Upper lobe of left lung (tissue), 6 donors: ENCODE data around the gene CACNA1S. TPM values are rescaled to one million over a fixed set of nuclear protein-coding genes. Genes with fewer than 3 reads are reported as not detected.

ENCODE experiments used
- ATAC-seq, 2 donors: fragments of 200-7000 bp; cut with Tn5 transposase; one replicate each; pipeline ENCODE4 v1.9.1; 2022; ENCODE audit warnings: mild to moderate bottlenecking in 2 of 2, moderate library complexity in 2 of 2; ENCODE audit not compliant: low FRiP score in 2 of 2
- DNase-seq, 2 donors: peaks; one replicate each; pipeline ENCODE4 v3.0.0-alpha.2; 2019 to 2020
- H3K27ac ChIP-seq, 4 donors: fragments of 200-600 bp; sonication (generic); one replicate each; pipeline ENCODE4 v1.5.1; 2016 to 2019
- H3K27me3 ChIP-seq, 4 donors: fragments of 200-600 bp; sonication (generic); one replicate each; pipeline ENCODE4 v1.5.1; 2017 to 2019
- H3K36me3 ChIP-seq, 4 donors: fragments of 200-600 bp; sonication (generic); one replicate each; pipeline ENCODE4 v1.5.1; 2016 to 2019
- H3K4me1 ChIP-seq, 4 donors: fragments of 200-600 bp; sonication (generic); one replicate each; pipeline ENCODE4 v1.5.1; 2018 to 2019
- H3K4me3 ChIP-seq, 4 donors: fragments of 200-600 bp; sonication (generic); one replicate each; pipeline ENCODE4 v1.5.1; 2017 to 2019; ENCODE audit warnings: mild to moderate bottlenecking in 2 of 4, moderate library complexity in 1 of 4
- H3K9me3 ChIP-seq, 4 donors: fragments of 200-600 bp; sonication (generic); one replicate each; pipeline ENCODE4 v1.5.1; 2018 to 2019
- EP300 ChIP-seq, 4 donors: sonication (generic); formaldehyde crosslinking; IDR thresholded peaks; one replicate each; pipeline ENCODE4 v1.5.1; 2017; ENCODE audit warnings: antibody characterized with exemption in 4 of 4, control low read depth in 2 of 4
- POLR2A ChIP-seq, 4 donors: fragments of 450-650 bp; IDR thresholded peaks; one replicate each; pipeline ENCODE4 v1.5.1; 2016 to 2017; ENCODE audit warnings: antibody characterized with exemption in 4 of 4, mild to moderate bottlenecking in 2 of 4
- POLR2AphosphoS5 ChIP-seq, 2 donors: sonication (generic); formaldehyde crosslinking; IDR thresholded peaks; one replicate each; pipeline ENCODE4 v1.5.1; 2017; ENCODE audit warnings: antibody characterized with exemption in 2 of 2
- WGBS, 2 donors: methylation state at CpG; one replicate each; pipeline ENCODE4 v1.1.5; 2017 to 2018; 5-methylcytosine and 5-hydroxymethylcytosine counted together
- total RNA-seq, 6 donors: library from RNA; depleted of rRNA in 4 of 6; stranded (reverse); fragments of >200 nt in 4 of 6; gene quantifications; one replicate each; pipeline versions ENCODE4 v1.1.0 to v1.2.1, GENCODE V29; 2016 to 2021
- TF ChIP-seq, protein P1 (sequence below), 6 experiments: fragments of 450-650 bp in 4 of 6; fragments of 200-600 bp in 2 of 6; sonication (generic) in 2 of 6; IDR thresholded peaks; one replicate each; pipeline ENCODE4 v1.5.1; 2016 to 2019; ENCODE audit warnings: antibody characterized with exemption in 6 of 6
- donor health status: DM: no; HTN: no; CAD: no; lungs with moderate emphysema.
- donor health status: DM: no; HTN: yes; CAD: no; lungs with severe emphysema.

The CACNA1S gene
- total RNA-seq, 6 donors from 2014 or later, result 0.03 to 0.30 (median 0.10) TPM; not detected in 3

GRCh38 chr1:201004732-201005131 lies 107.5 kb downstream of the CACNA1S start:
- H3K27ac ChIP-seq, result no peak overlapping the region
- ATAC-seq (no peak), DNase-seq (peak in 1 of 2 donors; percentile 30)
- no peaks in the 10 kb centered on the region for H3K9me3 ChIP-seq
- no peak overlapping the region for H3K4me3 ChIP-seq
- 92% methylated on average over 14 of the region's 14 CpGs for WGBS, 2 donors
- no peaks in the 10 kb centered on the region for H3K4me1 ChIP-seq
- H3K36me3 ChIP-seq, result peaks cover 0 to 14% (median 6%) of the 10 kb centered on the region in 4 donors
- TF ChIP-seq POLR2AphosphoS5 (IDR thresholded peaks at IDR 0.05) (no peak), EP300 (IDR thresholded peaks at IDR 0.05) (no peak), POLR2A (IDR thresholded peaks at IDR 0.05) (no peak)
- TF ChIP-seq, protein P1, sequence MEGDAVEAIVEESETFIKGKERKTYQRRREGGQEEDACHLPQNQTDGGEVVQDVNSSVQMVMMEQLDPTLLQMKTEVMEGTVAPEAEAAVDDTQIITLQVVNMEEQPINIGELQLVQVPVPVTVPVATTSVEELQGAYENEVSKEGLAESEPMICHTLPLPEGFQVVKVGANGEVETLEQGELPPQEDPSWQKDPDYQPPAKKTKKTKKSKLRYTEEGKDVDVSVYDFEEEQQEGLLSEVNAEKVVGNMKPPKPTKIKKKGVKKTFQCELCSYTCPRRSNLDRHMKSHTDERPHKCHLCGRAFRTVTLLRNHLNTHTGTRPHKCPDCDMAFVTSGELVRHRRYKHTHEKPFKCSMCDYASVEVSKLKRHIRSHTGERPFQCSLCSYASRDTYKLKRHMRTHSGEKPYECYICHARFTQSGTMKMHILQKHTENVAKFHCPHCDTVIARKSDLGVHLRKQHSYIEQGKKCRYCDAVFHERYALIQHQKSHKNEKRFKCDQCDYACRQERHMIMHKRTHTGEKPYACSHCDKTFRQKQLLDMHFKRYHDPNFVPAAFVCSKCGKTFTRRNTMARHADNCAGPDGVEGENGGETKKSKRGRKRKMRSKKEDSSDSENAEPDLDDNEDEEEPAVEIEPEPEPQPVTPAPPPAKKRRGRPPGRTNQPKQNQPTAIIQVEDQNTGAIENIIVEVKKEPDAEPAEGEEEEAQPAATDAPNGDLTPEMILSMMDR (IDR thresholded peaks at IDR 0.05), result no peak
- no peaks in the 10 kb centered on the region for H3K27me3 ChIP-seq

DNA sequence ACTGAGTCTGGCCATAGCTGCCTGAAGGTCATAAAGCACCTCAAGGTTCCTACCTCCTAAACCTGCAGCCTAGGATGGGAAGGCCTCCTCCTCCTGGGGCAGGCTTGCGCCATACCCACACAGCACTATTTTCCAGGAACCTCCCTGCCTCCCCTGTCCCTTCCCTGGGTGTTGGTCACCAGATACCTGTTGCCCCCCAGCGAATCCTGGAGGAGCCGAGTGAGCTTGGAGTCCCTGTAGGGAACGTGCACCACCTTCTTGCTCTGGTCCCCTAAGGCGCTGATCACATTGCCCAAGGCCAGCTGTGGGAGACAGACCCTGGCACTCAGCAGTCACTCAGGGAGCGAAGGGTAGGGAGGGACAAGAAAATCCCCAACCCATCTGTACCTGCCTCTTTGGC lies 108.1 kb downstream of the CACNA1S start:
- ATAC-seq (no peak), DNase-seq (no peak)
- no peak overlapping the region for H3K4me3 ChIP-seq
- peaks cover 0 to 20% (median 8%) of the 10 kb centered on the region in 4 donors for H3K36me3 ChIP-seq
- no peaks in the 10 kb centered on the region for H3K9me3 ChIP-seq
- 92 to 100% methylated on average over 3 to 6 of the region's 6 CpGs for WGBS, 2 donors
- H3K27ac ChIP-seq, result no peak overlapping the region
- no peak for TF ChIP-seq EP300 (IDR thresholded peaks at IDR 0.05)
- TF ChIP-seq POLR2AphosphoS5 (IDR thresholded peaks at IDR 0.05), result no peak
- TF ChIP-seq, protein P1 (IDR thresholded peaks at IDR 0.05), result no peak
- no peak for TF ChIP-seq POLR2A (IDR thresholded peaks at IDR 0.05)
- H3K27me3 ChIP-seq, result no peaks in the 10 kb centered on the region
- no peaks in the 10 kb centered on the region for H3K4me1 ChIP-seq

DNA sequence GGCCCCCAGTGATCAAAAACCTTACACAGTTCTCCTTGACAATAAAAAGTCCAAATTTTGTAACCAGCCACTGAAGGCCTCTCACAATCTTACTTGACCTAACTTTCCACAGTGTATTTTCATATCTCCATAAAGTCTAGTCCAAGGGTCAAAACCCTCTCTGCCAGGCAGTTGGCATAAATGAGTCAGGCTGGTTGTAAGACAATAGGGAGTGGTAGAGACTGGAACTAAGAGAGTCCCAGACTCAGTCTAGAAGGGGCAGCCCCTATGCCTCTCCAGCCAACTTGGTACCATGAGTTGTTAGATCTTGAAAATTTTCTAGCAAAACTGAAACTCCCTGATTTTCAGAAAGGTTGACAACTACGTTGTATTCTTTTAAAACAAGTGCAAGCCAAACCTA lies 109.7 kb downstream of the CACNA1S start:
- Histone ChIP-seq H3K4me3 (no peak overlapping the region), H3K36me3 (peaks cover 0 to 25% (median 10%) of the 10 kb centered on the region in 4 donors), H3K27ac (no peak overlapping the region), H3K27me3 (no peaks in the 10 kb centered on the region), H3K9me3 (no peaks in the 10 kb centered on the region), H3K4me1 (no peaks in the 10 kb centered on the region)
- 82 to 93% methylated on average over 1 of the region's 1 CpG for WGBS, 2 donors
- no peak for ATAC-seq
- TF ChIP-seq, protein P1 (IDR thresholded peaks at IDR 0.05), result no peak
- TF ChIP-seq EP300 (IDR thresholded peaks at IDR 0.05) (no peak), POLR2AphosphoS5 (IDR thresholded peaks at IDR 0.05) (no peak), POLR2A (IDR thresholded peaks at IDR 0.05) (no peak)
- DNase-seq, result no peak

GRCh38 chr1:201001962-201002361 lies 110.3 kb downstream of the CACNA1S start:
- DNase-seq, result no peak
- TF ChIP-seq POLR2AphosphoS5 (IDR thresholded peaks at IDR 0.05) (no peak), EP300 (IDR thresholded peaks at IDR 0.05) (no peak), POLR2A (IDR thresholded peaks at IDR 0.05) (no peak)
- TF ChIP-seq, protein P1 (IDR thresholded peaks at IDR 0.05), result no peak
- Histone ChIP-seq H3K36me3 (peaks cover 0 to 25% (median 10%) of the 10 kb centered on the region in 4 donors), H3K9me3 (no peaks in the 10 kb centered on the region), H3K27ac (no peak overlapping the region), H3K4me1 (no peaks in the 10 kb centered on the region), H3K4me3 (no peak overlapping the region), H3K27me3 (no peaks in the 10 kb centered on the region)
- no peak for ATAC-seq
- WGBS, 2 donors, result 89 to 91% methylated on average over 11 of the region's 11 CpGs

- WGBS, 2 donors, result 94 to 99% methylated on average over 20 of the region's 25 CpGs
- peak in 1 of 2 donors; percentile 78 for DNase-seq
Observed at GRCh38 chr1:201000391-201000790, 111.8 kb downstream of the CACNA1S start.

More at GRCh38 chr1:201000391-201000790, 111.8 kb downstream of the CACNA1S start:
- peaks cover 0 to 32% (median 10%) of the 10 kb centered on the region in 4 donors for H3K36me3 ChIP-seq
- no peak for ATAC-seq
- TF ChIP-seq POLR2AphosphoS5 (IDR thresholded peaks at IDR 0.05) (no peak), POLR2A (IDR thresholded peaks at IDR 0.05) (no peak), EP300 (IDR thresholded peaks at IDR 0.05) (no peak)
- TF ChIP-seq, protein P1 (IDR thresholded peaks at IDR 0.05), result no peak
- H3K27me3 ChIP-seq, result no peaks in the 10 kb centered on the region
- no peaks in the 10 kb centered on the region for H3K4me1 ChIP-seq
- no peaks in the 10 kb centered on the region for H3K9me3 ChIP-seq
- no peak overlapping the region for H3K27ac ChIP-seq
- no peak overlapping the region for H3K4me3 ChIP-seq
